HepG2 (cell line): ENCODE data around the gene NDUFS2. TPM values are rescaled to one million over a fixed set of nuclear protein-coding genes. Genes with fewer than 3 reads are reported as not detected.

Experiments used
- DNMT3B ChIP-seq: conservative IDR thresholded peaks from 2 replicates; pipeline ENCODE4 v1.6.1; 2016; ENCODE audit warnings: missing biosample characterization, control low read depth
- ELF1 ChIP-seq: sonication (generic); formaldehyde crosslinking; IDR thresholded peaks from 2 replicates; pipeline ENCODE4 v1.4.0; 2020; ENCODE audit warnings: missing genetic modification reagents
- HOXA7 ChIP-seq: sonication (generic); formaldehyde crosslinking; IDR thresholded peaks from 2 replicates; pipeline ENCODE4 v1.8.1; 2022; ENCODE audit warnings: mild to moderate bottlenecking, missing genetic modification reagents, moderate library complexity
- HOXD1 ChIP-seq: sonication (generic); formaldehyde crosslinking; IDR thresholded peaks from 2 replicates; pipeline ENCODE4 v1.5.0; 2020; ENCODE audit warnings: missing genetic modification reagents
- KDM2A ChIP-seq: sonication (generic); formaldehyde crosslinking; IDR thresholded peaks from 2 replicates; pipeline ENCODE4 v1.4.0; 2020; ENCODE audit warnings: low read depth, missing genetic modification reagents, borderline replicate concordance
- KLF11 ChIP-seq: IDR thresholded peaks from 2 replicates; pipeline ENCODE4 v1.6.1; 2016; ENCODE audit warnings: missing compliant biosample characterization
- POLR2A ChIP-seq, 2 experiments: IDR thresholded peaks; 2 replicates each; pipeline ENCODE4 v1.6.1; 2011; ENCODE audit warnings: low read depth in 2 of 2, low read length in 2 of 2, mild to moderate bottlenecking in 1 of 2, moderate library complexity in 1 of 2; ENCODE audit not compliant: insufficient read depth in 1 of 2
- POLR2G ChIP-seq: fragments of 200-400 bp; formaldehyde crosslinking; IDR thresholded peaks from 2 replicates; pipeline ENCODE4 v1.6.1; 2018; ENCODE audit warnings: mild to moderate bottlenecking, low read depth, low read length, moderate library complexity
- RARA ChIP-seq: IDR thresholded peaks from 2 replicates; pipeline ENCODE4 v1.6.1; 2016; ENCODE audit warnings: missing genetic modification reagents, missing compliant biosample characterization
- SSRP1 ChIP-seq: IDR thresholded peaks from 2 replicates; pipeline ENCODE4 v1.6.1; 2016; ENCODE audit warnings: control low read depth
- UBTF ChIP-seq: sonication (generic); formaldehyde crosslinking; IDR thresholded peaks from 2 replicates; pipeline ENCODE4 v1.4.0; 2020; ENCODE audit warnings: mild to moderate bottlenecking, missing genetic modification reagents
- ZFP36L1 ChIP-seq: sonication (generic); formaldehyde crosslinking; IDR thresholded peaks from 2 replicates; pipeline ENCODE4 v1.8.0; 2022; ENCODE audit warnings: mild to moderate bottlenecking, missing genetic modification reagents, moderate library complexity
- ZHX1 ChIP-seq: sonication (generic); formaldehyde crosslinking; IDR thresholded peaks from 2 replicates; pipeline ENCODE4 v1.8.1; 2022; ENCODE audit warnings: low read depth, mild to moderate bottlenecking, missing genetic modification reagents
- ZNF331 ChIP-seq: sonication (generic); formaldehyde crosslinking; IDR thresholded peaks from 2 replicates; pipeline ENCODE4 v1.4.0; 2020; ENCODE audit warnings: missing genetic modification reagents
- ZNF354B ChIP-seq: sonication (generic); formaldehyde crosslinking; IDR thresholded peaks from 2 replicates; pipeline ENCODE4 v1.8.0; 2022; ENCODE audit warnings: mild to moderate bottlenecking, missing genetic modification reagents
- ZNF382 ChIP-seq: sonication (generic); formaldehyde crosslinking; IDR thresholded peaks from 2 replicates; pipeline ENCODE4 v1.5.0; 2020; ENCODE audit warnings: missing genetic modification reagents, mild to moderate bottlenecking, borderline replicate concordance
- ZNF414 ChIP-seq: sonication (generic); formaldehyde crosslinking; IDR thresholded peaks from 2 replicates; pipeline ENCODE4 v1.5.0; 2020; ENCODE audit warnings: missing genetic modification reagents
- ZNF550 ChIP-seq: sonication (generic); formaldehyde crosslinking; IDR thresholded peaks from 2 replicates; pipeline ENCODE4 v1.4.0; 2020; ENCODE audit warnings: mild to moderate bottlenecking, missing genetic modification reagents, borderline replicate concordance
- ZNF781 ChIP-seq: sonication (generic); formaldehyde crosslinking; IDR thresholded peaks from 2 replicates; pipeline ENCODE4 v1.5.1; 2020; ENCODE audit warnings: borderline replicate concordance, mild to moderate bottlenecking, missing genetic modification reagents; ENCODE audit errors: not compliant biosample characterization
- ZSCAN25 ChIP-seq: sonication (generic); formaldehyde crosslinking; IDR thresholded peaks from 2 replicates; pipeline ENCODE4 v1.8.0; 2022; ENCODE audit warnings: mild to moderate bottlenecking, missing genetic modification reagents
- polyA plus RNA-seq, 8 experiments: library from polyadenylated mRNA; depleted of rRNA in 3 of 8; stranded (reverse) in 7 of 8; unstranded in 1 of 8; fragments of >200 nt; fragmentation: Illumina TruSeq in 4 of 8; extraction: Trizol in 4 of 8; gene quantifications; 2 replicates each; pipeline versions ENCODE4 v1.2.1 to v1.2.3, GENCODE V29; 2011 to 2016; ENCODE audit warnings: low read depth in 4 of 8, missing spikeins in 1 of 8, mixed read lengths in 1 of 8; ENCODE audit not compliant: insufficient read depth in 1 of 8
- total RNA-seq, 5 experiments: library from RNA; depleted of rRNA; stranded (reverse); fragments of >200 nt; fragmentation: Illumina TruSeq; extraction: Trizol; gene quantifications; 2 replicates each; pipeline ENCODE4 v1.2.3, GENCODE V29; 2016; ENCODE audit warnings: low read depth in 1 of 5
- TF ChIP-seq, protein P1 (sequence below): IDR thresholded peaks from 2 replicates; pipeline ENCODE4 v1.6.1; 2016; ENCODE audit warnings: low read depth
- TF ChIP-seq, protein P2 (sequence below): IDR thresholded peaks from 2 replicates; pipeline ENCODE4 v1.6.1; 2016; ENCODE audit warnings: missing genetic modification reagents, missing compliant biosample characterization
- TF ChIP-seq, protein P3 (sequence below): sonication (generic); formaldehyde crosslinking; IDR thresholded peaks from 2 replicates; pipeline ENCODE4 v1.8.0; 2022; ENCODE audit warnings: missing genetic modification reagents, mild to moderate bottlenecking, inconsistent platforms, borderline replicate concordance

The NDUFS2 gene
- total and polyA plus RNA-seq, 2 of the 13 experiments (the other 11 are each of a cell fraction or from before 2014, with no cell fraction given), result 89.9 to 118 TPM

- TF ChIP-seq, protein P1, sequence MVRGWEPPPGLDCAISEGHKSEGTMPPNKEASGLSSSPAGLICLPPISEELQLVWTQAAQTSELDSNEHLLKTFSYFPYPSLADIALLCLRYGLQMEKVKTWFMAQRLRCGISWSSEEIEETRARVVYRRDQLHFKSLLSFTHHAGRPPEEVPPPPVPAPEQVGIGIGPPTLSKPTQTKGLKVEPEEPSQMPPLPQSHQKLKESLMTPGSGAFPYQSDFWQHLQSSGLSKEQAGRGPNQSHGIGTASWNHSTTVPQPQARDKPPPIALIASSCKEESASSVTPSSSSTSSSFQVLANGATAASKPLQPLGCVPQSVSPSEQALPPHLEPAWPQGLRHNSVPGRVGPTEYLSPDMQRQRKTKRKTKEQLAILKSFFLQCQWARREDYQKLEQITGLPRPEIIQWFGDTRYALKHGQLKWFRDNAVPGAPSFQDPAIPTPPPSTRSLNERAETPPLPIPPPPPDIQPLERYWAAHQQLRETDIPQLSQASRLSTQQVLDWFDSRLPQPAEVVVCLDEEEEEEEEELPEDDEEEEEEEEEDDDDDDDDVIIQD (CRISPR knock-in tag), result no peak
- TF ChIP-seq ZNF382 (no peak), ZFP36L1 (CRISPR knock-in tag) (no peak), POLR2G (0 out of 2 replicates have a peak, but pooled peaks have one; percentile 14), ZHX1 (CRISPR knock-in tag) (no peak), ZNF550 (CRISPR knock-in tag) (no peak), ZNF354B (CRISPR knock-in tag) (0 out of 2 replicates have a peak, but pooled peaks have one; percentile 20), POLR2A (IDR thresholded peaks at IDR 0.05; ENCODE audit: insufficient read depth in 1 of 2, low read depth in 2 of 2, low read length in 2 of 2) (peak in 1 of 2 experiments; percentile 43; a peak in 1 of 4 replicates), HOXD1 (CRISPR knock-in tag) (no peak), ZNF414 (CRISPR knock-in tag) (no peak), ELF1 (no peak), DNMT3B (CRISPR knock-in tag) (no peak), ZSCAN25 (CRISPR knock-in tag) (no peak), HOXA7 (CRISPR knock-in tag) (no peak), RARA (CRISPR knock-in tag) (no peak), ZNF781 (CRISPR knock-in tag) (no peak), ZNF331 (CRISPR knock-in tag) (no peak), KLF11 (CRISPR knock-in tag) (no peak), UBTF (CRISPR knock-in tag) (peak; percentile 28; the same call in 1 of the 2 replicates), KDM2A (CRISPR knock-in tag) (no peak), SSRP1 (CRISPR knock-in tag) (0 out of 2 replicates have a peak, but pooled peaks have one; percentile 15)
- TF ChIP-seq, protein P2, sequence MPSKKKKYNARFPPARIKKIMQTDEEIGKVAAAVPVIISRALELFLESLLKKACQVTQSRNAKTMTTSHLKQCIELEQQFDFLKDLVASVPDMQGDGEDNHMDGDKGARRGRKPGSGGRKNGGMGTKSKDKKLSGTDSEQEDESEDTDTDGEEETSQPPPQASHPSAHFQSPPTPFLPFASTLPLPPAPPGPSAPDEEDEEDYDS (CRISPR knock-in tag), result no peak
- TF ChIP-seq, protein P3, sequence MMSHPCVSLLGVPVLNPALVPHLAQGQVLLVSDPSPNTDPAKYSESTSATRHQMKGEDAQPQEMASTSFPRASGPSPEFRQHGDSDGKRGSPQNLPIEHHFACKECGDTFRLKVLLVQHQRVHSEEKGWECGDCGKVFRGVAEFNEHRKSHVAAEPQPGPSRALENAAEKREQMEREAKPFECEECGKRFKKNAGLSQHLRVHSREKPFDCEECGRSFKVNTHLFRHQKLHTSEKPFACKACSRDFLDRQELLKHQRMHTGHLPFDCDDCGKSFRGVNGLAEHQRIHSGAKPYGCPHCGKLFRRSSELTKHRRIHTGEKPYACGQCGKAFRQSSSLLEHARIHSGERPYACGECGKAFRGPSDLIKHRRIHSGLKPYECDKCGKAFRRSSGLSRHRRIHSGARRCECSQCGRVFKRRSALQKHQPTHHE (CRISPR knock-in tag), result no peak
Measured at GRCh38 chr1:161226320-161226711, 24.1 kb downstream of the NDUFS2 start (continued).
